GM18951 (cell line): ENCODE data around the gene SIX2.

ENCODE experiments used
- POLR2A ChIP-seq: IDR thresholded peaks from 4 replicates; pipeline ENCODE4 v1.6.1; 2011; ENCODE audit warnings: mild to moderate bottlenecking; ENCODE audit not compliant: insufficient read length, insufficient read depth; ENCODE audit errors: extremely low read depth
- in situ Hi-C: fragments of 300-500 bp; cut with MboI; formaldehyde crosslinking; loops from one replicate; pipeline ENCODE4 v1.12.0; 2022; ENCODE audit warnings: low sequenced_read_pairs, mixed read lengths, inconsistent platforms; ENCODE audit not compliant: unreplicated experiment

Gene SIX2

GRCh38 chr2:45004562-45005191, 4.6 kb downstream of the SIX2 start:
- no peak for TF ChIP-seq POLR2A
- in situ Hi-C loops, result loop anchor here (25.0 kb wide), 1 partner anchor 1783 kb away; no protein-coding TSS in a partner anchor

GRCh38 chr2:45003579-45004551, 5.4 kb downstream of the SIX2 start:
- in situ Hi-C loops, result loop anchor here (25.0 kb wide), 1 partner anchor 1783 kb away; no protein-coding TSS in a partner anchor
- TF ChIP-seq POLR2A, result no peak

- TF ChIP-seq POLR2A, result no peak
- in situ Hi-C loops, result loop anchor here (25.0 kb wide), 1 partner anchor 1785 kb away; no protein-coding TSS in a partner anchor
Measured at GRCh38 chr2:45002686-45003085, 6.6 kb downstream of the SIX2 start.

- in situ Hi-C loops, result loop anchor here (25.0 kb wide), 1 partner anchor 1785 kb away; no protein-coding TSS in a partner anchor
- no peak for TF ChIP-seq POLR2A
Measured at GRCh38 chr2:45001869-45002385, 7.3 kb downstream of the SIX2 start.

- in situ Hi-C loops, result loop anchor here (25.0 kb wide), 1 partner anchor 1786 kb away; no protein-coding TSS in a partner anchor
- TF ChIP-seq POLR2A, result no peak
Measured at GRCh38 chr2:45000921-45001868, 8.1 kb downstream of the SIX2 start.

GRCh38 chr2:45000341-45000901, 8.8 kb downstream of the SIX2 start:
- in situ Hi-C loops, result loop anchor here (25.0 kb wide), 1 partner anchor 1787 kb away; no protein-coding TSS in a partner anchor
- TF ChIP-seq POLR2A, result no peak

- in situ Hi-C loops, result no loop called here
- no peak for TF ChIP-seq POLR2A
Measured at GRCh38 chr2:44999540-44999939, 9.7 kb downstream of the SIX2 start.

GRCh38 chr2:44997963-44998362, 11.3 kb downstream of the SIX2 start:
- in situ Hi-C loops, result no loop called here
- no peak for TF ChIP-seq POLR2A

- TF ChIP-seq POLR2A, result no peak
- in situ Hi-C loops, result no loop called here
Measured at GRCh38 chr2:44996356-44996755, 12.9 kb downstream of the SIX2 start.

GRCh38 chr2:44994377-44994776, 14.9 kb downstream of the SIX2 start:
- in situ Hi-C loops, result no loop called here
- TF ChIP-seq POLR2A, result no peak

- in situ Hi-C loops, result loop anchor here (5.0 kb wide), 1 partner anchor 498 kb away; no protein-coding TSS in a partner anchor
- TF ChIP-seq POLR2A, result no peak
Measured at GRCh38 chr2:44989176-44989575, 20.1 kb downstream of the SIX2 start.
